ENCODE measurements around the gene JSRP1. TPM values are rescaled to one million over a fixed set of nuclear protein-coding genes. Genes with fewer than 3 reads are reported as not detected.

The JSRP1 gene
- polyA plus RNA-seq, 1 donor from 2014 or later: 1.4 TPM

DNA sequence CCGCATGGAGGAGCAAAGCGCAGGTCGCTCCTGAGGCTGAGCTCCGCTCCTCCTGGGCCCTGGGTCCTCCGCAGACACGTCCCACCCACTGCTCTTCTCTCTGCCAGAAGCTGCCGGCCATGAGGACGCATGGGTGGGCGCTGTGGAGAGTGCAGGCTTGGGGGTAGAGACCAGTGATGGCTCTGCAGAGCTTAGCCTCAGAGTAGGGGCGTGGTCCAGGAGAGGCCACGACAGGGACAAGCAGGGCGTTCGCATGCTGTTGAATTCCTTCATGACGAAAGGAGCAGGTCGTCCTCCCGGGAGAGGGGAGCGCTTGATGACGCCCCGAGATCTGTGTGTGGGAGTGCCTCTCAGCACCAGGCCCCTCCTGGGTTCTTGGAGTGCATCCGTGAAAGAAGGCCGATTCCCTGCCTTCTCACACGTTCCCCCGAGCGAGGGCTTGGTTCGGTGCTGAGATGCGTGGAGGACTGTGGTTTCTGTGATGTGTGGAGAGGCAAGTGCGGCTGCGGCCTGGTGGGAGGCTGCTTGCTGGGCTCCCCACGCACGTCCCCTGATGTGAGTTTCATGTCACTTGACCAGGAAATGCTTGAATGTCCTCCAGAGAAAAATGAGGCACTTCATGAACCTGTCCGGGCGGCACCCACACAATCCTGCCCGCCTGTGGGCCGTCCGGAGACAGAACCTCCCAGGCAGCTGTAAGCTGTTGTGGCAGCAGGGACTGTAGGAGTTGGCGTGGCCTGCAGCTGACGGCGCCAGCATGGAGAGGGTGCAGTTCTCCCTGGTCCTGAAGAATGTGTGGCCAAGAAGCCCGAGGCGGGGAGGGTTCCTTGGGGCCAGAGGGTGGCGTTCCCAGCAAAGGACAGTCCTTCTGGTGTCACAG lies 15.1 kb downstream of the JSRP1 start:
- H3K79me2 ChIP-seq (replicated peaks; ENCODE audit: insufficient read depth, low read length): peaks cover 61% of the 10 kb centered on the region
- no peak overlapping the region for H3K4me2 ChIP-seq (ENCODE audit: low read length)
- H3K9me2 ChIP-seq (ENCODE audit: insufficient read depth, low read length): no peaks in the 10 kb centered on the region
- H3K9ac ChIP-seq (ENCODE audit: low read length): no peak overlapping the region
- no peaks in the 10 kb centered on the region for H3F3A ChIP-seq (ENCODE audit: insufficient read depth, low read length, poor library complexity, severe bottlenecking)
- H4K20me1 ChIP-seq (ENCODE audit: insufficient read depth): no peaks in the 10 kb centered on the region
- H3K36me3 ChIP-seq (ENCODE audit: insufficient read depth, low read length): no peaks in the 10 kb centered on the region
- peak overlapping the region; percentile 94 for H3K4me3 ChIP-seq (ENCODE audit: low read length)
- no peak overlapping the region for H2AFZ ChIP-seq (ENCODE audit: low read depth, low read length)
- H3K27ac ChIP-seq (ENCODE audit: low read length): no peak overlapping the region
- no peaks in the 10 kb centered on the region for H3K27me3 ChIP-seq (ENCODE audit: insufficient read depth, low read depth, low read length)
- no peaks in the 10 kb centered on the region for H3K9me3 ChIP-seq (ENCODE audit: low read length)
- no peak for TF ChIP-seq SMC3 (conservative IDR thresholded peaks at IDR 0.05; ENCODE audit: poor library complexity)
- no peak for TF ChIP-seq MXI1 (conservative IDR thresholded peaks at IDR 0.05; ENCODE audit: poor library complexity, severe bottlenecking)

DNA sequence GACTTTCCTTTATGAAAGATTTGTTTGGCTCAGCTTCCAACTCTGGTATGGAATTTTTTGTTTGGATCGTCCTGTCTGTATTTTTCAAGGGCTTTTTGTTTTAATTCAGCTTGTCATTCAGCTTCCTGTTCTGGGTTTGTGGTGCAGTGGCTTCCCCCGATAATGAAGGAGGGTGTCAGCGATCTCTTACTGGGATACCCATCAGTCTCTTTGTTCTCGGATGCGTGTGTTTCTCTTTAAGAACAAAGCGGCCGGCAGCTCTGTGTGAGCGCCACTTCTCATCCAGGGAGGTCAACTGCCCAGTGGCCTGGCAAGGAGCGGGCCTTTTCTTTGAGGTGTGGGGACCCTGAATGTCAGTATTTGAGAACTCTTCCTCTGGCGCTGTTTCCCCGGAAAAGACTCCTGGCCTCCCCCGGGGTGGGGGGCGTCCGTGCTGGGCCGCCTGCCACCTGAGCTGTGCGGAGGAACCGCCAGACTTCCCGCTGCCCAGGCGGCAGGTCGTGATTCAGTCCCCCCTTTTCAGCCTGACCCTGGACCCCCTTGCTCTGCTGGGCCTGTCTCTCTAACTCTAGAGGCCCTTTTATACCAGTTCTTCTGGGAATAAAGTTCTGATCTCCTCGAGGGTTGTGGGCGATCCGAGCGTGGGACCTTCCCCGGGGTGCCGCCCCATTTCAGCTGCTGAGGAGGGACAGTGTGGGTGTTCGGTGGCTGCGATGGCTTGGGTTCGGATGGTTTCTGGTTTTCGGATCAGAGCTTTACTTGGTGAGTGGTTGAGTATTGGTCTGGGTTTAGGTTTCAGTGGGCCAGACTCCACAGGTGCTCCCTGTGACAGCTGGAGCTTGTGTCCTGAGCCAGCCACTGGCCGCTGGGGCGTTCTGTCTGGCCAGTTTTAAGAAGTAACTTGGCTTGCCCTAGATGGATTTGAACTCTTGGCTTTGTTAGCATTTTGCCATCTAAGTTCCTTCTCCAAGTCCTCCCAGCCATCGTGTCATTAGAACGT lies 16.1 kb downstream of the JSRP1 start:
- Histone ChIP-seq H3K4me2 (ENCODE audit: low read length) (peak overlapping the region; percentile 92), H3K4me3 (ENCODE audit: low read length) (peak overlapping the region; percentile 94), H3K9ac (ENCODE audit: low read length) (peak overlapping the region; percentile 73), H3K27me3 (ENCODE audit: insufficient read depth, low read depth, low read length) (no peaks in the 10 kb centered on the region), H3K27ac (ENCODE audit: low read length) (peak overlapping the region; percentile 68), H3K9me2 (ENCODE audit: insufficient read depth, low read length) (no peaks in the 10 kb centered on the region), H4K20me1 (ENCODE audit: insufficient read depth) (no peaks in the 10 kb centered on the region), H2AFZ (ENCODE audit: low read depth, low read length) (no peak overlapping the region), H3K79me2 (replicated peaks; ENCODE audit: insufficient read depth, low read length) (peaks cover 71% of the 10 kb centered on the region), H3K36me3 (ENCODE audit: insufficient read depth, low read length) (no peaks in the 10 kb centered on the region), H3F3A (ENCODE audit: insufficient read depth, low read length, poor library complexity, severe bottlenecking) (no peaks in the 10 kb centered on the region), H3K9me3 (ENCODE audit: low read length) (no peaks in the 10 kb centered on the region)
- TF ChIP-seq CTCF (IDR thresholded peaks at IDR 0.05; ENCODE audit: poor library complexity, severe bottlenecking) (no peak), MXI1 (conservative IDR thresholded peaks at IDR 0.05; ENCODE audit: poor library complexity, severe bottlenecking) (no peak), POLR2AphosphoS5 (IDR thresholded peaks at IDR 0.05) (no peak)

DNA sequence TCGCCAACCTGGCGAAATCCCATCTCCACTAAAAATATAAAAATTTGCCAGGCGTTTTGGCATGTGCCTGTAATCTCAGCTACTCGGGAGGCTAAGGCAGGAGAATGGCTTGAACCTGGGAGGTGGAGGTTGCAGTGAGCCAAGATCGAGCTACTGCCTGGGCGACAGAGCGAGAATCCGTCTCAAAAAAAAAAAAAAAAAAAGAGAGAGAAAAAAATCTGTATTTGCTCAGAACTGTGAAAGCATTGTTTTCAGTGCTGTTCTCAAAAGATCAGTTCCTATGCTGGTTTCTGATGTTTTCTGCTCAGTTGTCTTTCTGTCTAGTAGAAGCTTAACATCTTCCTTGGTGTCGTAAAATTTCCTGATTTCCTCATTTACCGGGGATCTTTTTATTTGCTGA lies 17.0 kb downstream of the JSRP1 start:
- H3K9ac ChIP-seq (ENCODE audit: low read length): peak overlapping the region; percentile 73
- H3K9me3 ChIP-seq (ENCODE audit: low read length): no peaks in the 10 kb centered on the region
- H3F3A ChIP-seq (ENCODE audit: insufficient read depth, low read length, poor library complexity, severe bottlenecking): no peaks in the 10 kb centered on the region
- no peak overlapping the region for H2AFZ ChIP-seq (ENCODE audit: low read depth, low read length)
- TF ChIP-seq SMC3 (conservative IDR thresholded peaks at IDR 0.05; ENCODE audit: poor library complexity) (no peak), EZH2 (IDR thresholded peaks at IDR 0.05; ENCODE audit: borderline replicate concordance, insufficient read depth, low read length, poor library complexity, severe bottlenecking) (no peak), REST (IDR thresholded peaks at IDR 0.05; ENCODE audit: borderline replicate concordance) (no peak), CTCF (IDR thresholded peaks at IDR 0.05; ENCODE audit: poor library complexity, severe bottlenecking) (no peak), RAD21 (conservative IDR thresholded peaks at IDR 0.05) (no peak), POLR2AphosphoS5 (IDR thresholded peaks at IDR 0.05) (no peak)
- peak overlapping the region; percentile 92 for H3K4me2 ChIP-seq (ENCODE audit: low read length)
- H3K36me3 ChIP-seq (ENCODE audit: insufficient read depth, low read length): no peaks in the 10 kb centered on the region
- peak overlapping the region; percentile 68 for H3K27ac ChIP-seq (ENCODE audit: low read length)
- peak overlapping the region; percentile 94 for H3K4me3 ChIP-seq (ENCODE audit: low read length)
- H3K79me2 ChIP-seq (replicated peaks; ENCODE audit: insufficient read depth, low read length): peaks cover 79% of the 10 kb centered on the region
- H4K20me1 ChIP-seq (ENCODE audit: insufficient read depth): no peaks in the 10 kb centered on the region
- no peaks in the 10 kb centered on the region for H3K9me2 ChIP-seq (ENCODE audit: insufficient read depth, low read length)
- no peaks in the 10 kb centered on the region for H3K27me3 ChIP-seq (ENCODE audit: insufficient read depth, low read depth, low read length)

All from neural cell (in vitro differentiated cells).